ENCODE results near the gene CDO1.

DNA sequence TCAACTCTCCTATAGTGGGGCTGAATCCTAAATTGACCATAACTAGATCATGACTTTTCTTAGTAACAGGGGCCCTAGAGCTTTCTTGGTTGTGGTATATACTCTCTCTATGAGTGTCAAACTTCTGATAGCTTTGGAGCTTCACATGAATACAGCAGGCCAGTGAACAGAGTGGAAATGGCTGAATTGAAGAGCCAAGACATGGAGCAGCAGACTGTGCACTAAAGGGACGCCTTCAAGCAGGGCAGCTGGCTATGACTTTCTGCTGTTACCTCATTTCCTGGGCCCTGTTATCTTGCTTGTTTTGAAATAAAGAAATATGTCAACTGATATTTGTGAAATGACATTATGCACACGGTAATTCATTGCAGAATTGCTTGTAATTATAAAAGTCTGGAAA, 16.4 kb downstream of the CDO1 start:
- TF ChIP-seq, protein P1, sequence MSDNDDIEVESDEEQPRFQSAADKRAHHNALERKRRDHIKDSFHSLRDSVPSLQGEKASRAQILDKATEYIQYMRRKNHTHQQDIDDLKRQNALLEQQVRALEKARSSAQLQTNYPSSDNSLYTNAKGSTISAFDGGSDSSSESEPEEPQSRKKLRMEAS (IDR thresholded peaks at IDR 0.05): no peak
- no peak for TF ChIP-seq TCF12 (IDR thresholded peaks at IDR 0.05; ENCODE audit: low read depth)
- TF ChIP-seq EP300 (IDR thresholded peaks at IDR 0.05; ENCODE audit: borderline replicate concordance): no peak
- no peak for TF ChIP-seq CREB1 (IDR thresholded peaks at IDR 0.05; ENCODE audit: low read depth)
- TF ChIP-seq CEBPB (IDR thresholded peaks at IDR 0.05): no peak
- TF ChIP-seq RAD21 (IDR thresholded peaks at IDR 0.05; ENCODE audit: low read depth): no peak
- no peak for TF ChIP-seq REST (IDR thresholded peaks at IDR 0.05; ENCODE audit: low read depth)
- TF ChIP-seq NFIC (IDR thresholded peaks at IDR 0.05): no peak

Data from Ishikawa (cell line).